Panc1 (cell line): ENCODE data around the gene S100PBP. TPM values are rescaled to one million over a fixed set of nuclear protein-coding genes. Genes with fewer than 3 reads are reported as not detected.

Experiments used
- ATAC-seq: fragments of 200-7000 bp; cut with Tn5 transposase; 2 replicates; pipeline ENCODE4 v1.9.1; 2020; ENCODE audit warnings: mild to moderate bottlenecking, moderate library complexity
- BruUV-seq: library from RNA; stranded (reverse); fragments of 400-500 nt; replicated peaks from 2 replicates; lab custom pipeline; 2021; lab: Mats Ljungman, UMichigan
- CTCF ChIA-PET: fragments of 300-600 bp; sonication (Branson Sonifier 250); formaldehyde crosslinking; loops from one replicate; lab custom pipeline; 2022; ENCODE audit warnings: antibody characterized with exemption; lab: Charles Lee
- POLR2A ChIA-PET: fragments of 300-600 bp; sonication (Branson Sonifier 250); formaldehyde crosslinking; loops from one replicate; lab custom pipeline; 2022; ENCODE audit warnings: antibody characterized with exemption; lab: Charles Lee
- DNase-seq: peaks from one replicate; pipeline ENCODE4 v3.0.0-alpha.2; 2010; ENCODE audit warnings: low read depth, low spot score
- H3K27ac ChIP-seq: 2 replicates; pipeline ENCODE4 v1.5.1; 2011; ENCODE audit warnings: mild to moderate bottlenecking, low read length, inconsistent platforms
- H3K27me3 ChIP-seq: fragments of 200-500 bp; sonication (Bioruptor generic); 2 replicates; pipeline ENCODE4 v1.6.0; 2014; ENCODE audit warnings: low read length, inconsistent platforms; ENCODE audit not compliant: control insufficient read depth, insufficient read depth
- H3K36me3 ChIP-seq: fragments of 200-500 bp; sonication (Bioruptor generic); 2 replicates; pipeline ENCODE4 v1.5.1; 2014; ENCODE audit warnings: inconsistent platforms, mild to moderate bottlenecking, low read length, moderate library complexity; ENCODE audit not compliant: control insufficient read depth, insufficient read depth
- H3K4me1 ChIP-seq: 2 replicates; pipeline ENCODE4 v1.5.1; 2011; ENCODE audit warnings: inconsistent platforms, mild to moderate bottlenecking, low read length, moderate library complexity; ENCODE audit not compliant: control insufficient read depth, insufficient read depth
- H3K4me3 ChIP-seq, 2 experiments: 2 replicates each; pipeline ENCODE4 v1.5.1; 2011 to 2012; ENCODE audit warnings: low read depth in 2 of 2, low read length in 2 of 2, mild to moderate bottlenecking in 2 of 2, inconsistent platforms in 1 of 2, moderate library complexity in 1 of 2
- H3K9me3 ChIP-seq: fragments of 200-500 bp; sonication (Bioruptor generic); 2 replicates; pipeline ENCODE4 v1.5.1; 2014; ENCODE audit warnings: low read depth, mild to moderate bottlenecking, inconsistent platforms, low read length, moderate library complexity; ENCODE audit not compliant: control insufficient read depth, insufficient read depth
- POLR2AphosphoS5 ChIP-seq: IDR thresholded peaks from 2 replicates; pipeline ENCODE4 v1.6.1; 2012; ENCODE audit warnings: mild to moderate bottlenecking, low read depth, low read length, moderate library complexity
- SIN3A ChIP-seq: IDR thresholded peaks from 2 replicates; pipeline ENCODE4 v1.6.1; 2012; ENCODE audit warnings: low read depth, mild to moderate bottlenecking, low read length, moderate library complexity, borderline replicate concordance; ENCODE audit not compliant: insufficient read depth
- TCF7L2 ChIP-seq: IDR thresholded peaks from 2 replicates; pipeline ENCODE4 v1.6.1; 2011; ENCODE audit warnings: mild to moderate bottlenecking, low read depth, low read length, inconsistent platforms
- in situ Hi-C: cut with HindIII; loops from 2 replicates; pipeline ENCODE4 v1.10.0; 2016; ENCODE audit warnings: low sequenced_read_pairs, low pct_unique_long_range_greater_than_20kb
- intact Hi-C: fragments of 100-400 bp; cut with micrococcal nuclease; formaldehyde crosslinking; loops from one replicate; pipeline ENCODE4 v1.10.0; 2022; ENCODE audit not compliant: unreplicated experiment
- total RNA-seq: library from RNA; stranded (reverse); gene quantifications from one replicate; pipeline ENCODE4 v1.2.1, GENCODE V29; 2021; ENCODE audit not compliant: unreplicated experiment
- TF ChIP-seq, protein P1 (sequence below), 2 experiments: IDR thresholded peaks; 2 replicates each; pipeline ENCODE4 v1.6.1; 2011 to 2012; ENCODE audit warnings: low read depth in 2 of 2, control low read depth in 1 of 2, low read length in 1 of 2, mild to moderate bottlenecking in 1 of 2, moderate library complexity in 1 of 2; ENCODE audit not compliant: insufficient read depth in 1 of 2
- TF ChIP-seq, protein P2 (sequence below): fragments of 450-650 bp; IDR thresholded peaks from 2 replicates; pipeline ENCODE4 v1.5.1; 2017; ENCODE audit warnings: mild to moderate bottlenecking

S100PBP gene
- total RNA-seq, 1 experiment from 2014 or later = 55.4 TPM

DNA sequence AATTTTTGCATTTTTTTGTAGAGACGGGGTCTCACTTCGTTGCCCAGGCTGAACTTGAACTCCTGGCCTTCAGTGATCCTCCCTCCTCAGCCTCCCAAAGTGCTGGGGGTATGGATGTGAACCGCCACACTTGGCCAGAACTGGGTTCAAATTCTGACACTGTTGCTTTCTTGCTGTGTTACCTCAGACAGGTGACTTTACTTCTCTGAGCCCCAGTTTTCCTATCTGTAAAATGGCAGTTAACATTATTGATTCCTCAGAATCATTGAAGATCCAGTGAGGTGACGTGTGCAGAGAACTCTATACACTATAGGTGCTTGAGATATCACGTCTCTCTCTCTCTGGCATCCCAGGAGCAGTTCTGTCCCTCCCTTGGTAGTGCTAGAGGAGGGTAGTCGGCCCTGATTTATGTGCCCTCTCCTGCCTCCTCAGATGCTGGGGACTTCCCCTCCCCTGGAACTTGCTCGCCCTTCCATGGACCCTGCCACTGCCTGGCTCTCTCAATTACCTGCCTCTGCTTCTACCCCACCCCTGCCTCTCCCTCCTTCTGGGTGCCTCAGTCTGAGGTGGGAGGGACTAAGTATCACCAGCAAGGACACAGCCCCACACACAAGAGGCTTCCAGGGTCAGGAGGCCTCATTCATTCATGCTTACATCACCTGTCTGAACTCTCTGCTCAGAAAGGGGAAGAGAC is 66.0 kb downstream of the S100PBP start:
- H3K4me1 ChIP-seq = peaks cover 11% of the 10 kb centered on the region
- intact Hi-C loops = no loop called here
- H3K9me3 ChIP-seq = no peaks in the 10 kb centered on the region
- H3K36me3 ChIP-seq = no peaks in the 10 kb centered on the region
- H3K4me3 ChIP-seq = no peak overlapping the region
- in situ Hi-C loops = no loop called here
- ChIA-PET POLR2A (no interaction called here), CTCF (no interaction called here)
- H3K27me3 ChIP-seq = no peaks in the 10 kb centered on the region; the same call in 1 of the 2 replicates
- DNase-seq = no peak
- TF ChIP-seq, protein P1, sequence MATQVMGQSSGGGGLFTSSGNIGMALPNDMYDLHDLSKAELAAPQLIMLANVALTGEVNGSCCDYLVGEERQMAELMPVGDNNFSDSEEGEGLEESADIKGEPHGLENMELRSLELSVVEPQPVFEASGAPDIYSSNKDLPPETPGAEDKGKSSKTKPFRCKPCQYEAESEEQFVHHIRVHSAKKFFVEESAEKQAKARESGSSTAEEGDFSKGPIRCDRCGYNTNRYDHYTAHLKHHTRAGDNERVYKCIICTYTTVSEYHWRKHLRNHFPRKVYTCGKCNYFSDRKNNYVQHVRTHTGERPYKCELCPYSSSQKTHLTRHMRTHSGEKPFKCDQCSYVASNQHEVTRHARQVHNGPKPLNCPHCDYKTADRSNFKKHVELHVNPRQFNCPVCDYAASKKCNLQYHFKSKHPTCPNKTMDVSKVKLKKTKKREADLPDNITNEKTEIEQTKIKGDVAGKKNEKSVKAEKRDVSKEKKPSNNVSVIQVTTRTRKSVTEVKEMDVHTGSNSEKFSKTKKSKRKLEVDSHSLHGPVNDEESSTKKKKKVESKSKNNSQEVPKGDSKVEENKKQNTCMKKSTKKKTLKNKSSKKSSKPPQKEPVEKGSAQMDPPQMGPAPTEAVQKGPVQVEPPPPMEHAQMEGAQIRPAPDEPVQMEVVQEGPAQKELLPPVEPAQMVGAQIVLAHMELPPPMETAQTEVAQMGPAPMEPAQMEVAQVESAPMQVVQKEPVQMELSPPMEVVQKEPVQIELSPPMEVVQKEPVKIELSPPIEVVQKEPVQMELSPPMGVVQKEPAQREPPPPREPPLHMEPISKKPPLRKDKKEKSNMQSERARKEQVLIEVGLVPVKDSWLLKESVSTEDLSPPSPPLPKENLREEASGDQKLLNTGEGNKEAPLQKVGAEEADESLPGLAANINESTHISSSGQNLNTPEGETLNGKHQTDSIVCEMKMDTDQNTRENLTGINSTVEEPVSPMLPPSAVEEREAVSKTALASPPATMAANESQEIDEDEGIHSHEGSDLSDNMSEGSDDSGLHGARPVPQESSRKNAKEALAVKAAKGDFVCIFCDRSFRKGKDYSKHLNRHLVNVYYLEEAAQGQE (IDR thresholded peaks at IDR 0.05; ENCODE audit: insufficient read depth in 1 of 2, low read depth in 2 of 2, low read length in 1 of 2) = no peak
- TF ChIP-seq SIN3A (no peak), TCF7L2 (no peak), POLR2AphosphoS5 (no peak)
- TF ChIP-seq, protein P2, sequence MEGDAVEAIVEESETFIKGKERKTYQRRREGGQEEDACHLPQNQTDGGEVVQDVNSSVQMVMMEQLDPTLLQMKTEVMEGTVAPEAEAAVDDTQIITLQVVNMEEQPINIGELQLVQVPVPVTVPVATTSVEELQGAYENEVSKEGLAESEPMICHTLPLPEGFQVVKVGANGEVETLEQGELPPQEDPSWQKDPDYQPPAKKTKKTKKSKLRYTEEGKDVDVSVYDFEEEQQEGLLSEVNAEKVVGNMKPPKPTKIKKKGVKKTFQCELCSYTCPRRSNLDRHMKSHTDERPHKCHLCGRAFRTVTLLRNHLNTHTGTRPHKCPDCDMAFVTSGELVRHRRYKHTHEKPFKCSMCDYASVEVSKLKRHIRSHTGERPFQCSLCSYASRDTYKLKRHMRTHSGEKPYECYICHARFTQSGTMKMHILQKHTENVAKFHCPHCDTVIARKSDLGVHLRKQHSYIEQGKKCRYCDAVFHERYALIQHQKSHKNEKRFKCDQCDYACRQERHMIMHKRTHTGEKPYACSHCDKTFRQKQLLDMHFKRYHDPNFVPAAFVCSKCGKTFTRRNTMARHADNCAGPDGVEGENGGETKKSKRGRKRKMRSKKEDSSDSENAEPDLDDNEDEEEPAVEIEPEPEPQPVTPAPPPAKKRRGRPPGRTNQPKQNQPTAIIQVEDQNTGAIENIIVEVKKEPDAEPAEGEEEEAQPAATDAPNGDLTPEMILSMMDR = no peak
- no peak overlapping the region for H3K27ac ChIP-seq
- no peak for ATAC-seq
- no TSS peak for BruUV-seq

DNA sequence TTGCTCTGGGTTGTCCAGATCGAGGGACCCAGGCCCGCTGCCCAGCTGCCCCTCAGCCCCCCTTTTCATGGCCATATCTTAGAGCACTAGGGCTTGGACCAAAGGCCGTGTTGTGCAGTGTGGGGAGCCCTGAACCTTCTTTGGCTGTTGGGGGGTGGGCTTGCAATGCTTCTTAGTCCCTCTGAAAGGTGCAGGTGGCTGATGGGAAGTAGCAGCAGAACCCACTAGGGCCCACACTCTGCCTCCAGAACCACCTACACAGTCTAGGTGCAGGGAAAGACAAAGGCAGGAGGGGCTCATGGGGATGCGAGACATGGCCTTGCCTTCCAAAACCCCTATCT is 66.5 kb downstream of the S100PBP start:
- no TSS peak for BruUV-seq
- TF ChIP-seq TCF7L2 = no peak
- TF ChIP-seq SIN3A = no peak
- TF ChIP-seq POLR2AphosphoS5 = no peak
- TF ChIP-seq, protein P2 = no peak
- TF ChIP-seq, protein P1 (IDR thresholded peaks at IDR 0.05; ENCODE audit: insufficient read depth in 1 of 2, low read depth in 2 of 2, low read length in 1 of 2) = no peak
- ChIA-PET CTCF (no interaction called here), POLR2A (no interaction called here)
- Histone ChIP-seq H3K4me1 (peaks cover 11% of the 10 kb centered on the region), H3K4me3 (no peak overlapping the region), H3K9me3 (no peaks in the 10 kb centered on the region), H3K27me3 (no peaks in the 10 kb centered on the region; the same call in 1 of the 2 replicates), H3K36me3 (no peaks in the 10 kb centered on the region), H3K27ac (no peak overlapping the region)
- intact Hi-C loops = no loop called here
- no peak for DNase-seq
- in situ Hi-C loops = no loop called here
- no peak for ATAC-seq
